AG10803 (cell line): Measurements from ENCODE around the gene RIC8B.

Experiments used
- DNase-seq: peaks from one replicate; pipeline ENCODE4 v3.0.0; 2010; ENCODE audit warnings: low read depth
- H3K4me3 ChIP-seq: 2 replicates; pipeline ENCODE4 v1.5.1; 2011; ENCODE audit warnings: mild to moderate bottlenecking, low read length, control low read depth
- CTCF ChIP-seq: conservative IDR thresholded peaks from 2 replicates; pipeline ENCODE4 v1.5.1; 2011; ENCODE audit warnings: mild to moderate bottlenecking, low read length, control low read depth, inconsistent platforms

The RIC8B gene

GRCh38 chr12:106889950-106890626 is 115.6 kb downstream of the RIC8B start:
- TF ChIP-seq CTCF = no peak
- no peak overlapping the region for H3K4me3 ChIP-seq
- no peak for DNase-seq

- TF ChIP-seq CTCF = no peak
- no peak for DNase-seq
- H3K4me3 ChIP-seq = no peak overlapping the region
Observed at GRCh38 chr12:106892075-106892474, 117.6 kb downstream of the RIC8B start.

- no peak for DNase-seq
- no peak for TF ChIP-seq CTCF
- no peak overlapping the region for H3K4me3 ChIP-seq
Observed at GRCh38 chr12:106893451-106893850, 119.0 kb downstream of the RIC8B start.

GRCh38 chr12:106894774-106895173 is 120.3 kb downstream of the RIC8B start:
- TF ChIP-seq CTCF = no peak
- no peak overlapping the region for H3K4me3 ChIP-seq
- DNase-seq = no peak

GRCh38 chr12:106896603-106897002 is 122.1 kb downstream of the RIC8B start:
- no peak overlapping the region for H3K4me3 ChIP-seq
- DNase-seq = no peak
- TF ChIP-seq CTCF = no peak

- DNase-seq = no peak
- no peak overlapping the region for H3K4me3 ChIP-seq
- TF ChIP-seq CTCF = no peak
Observed at GRCh38 chr12:106897082-106897481, 122.6 kb downstream of the RIC8B start.
